Gastroesophageal sphincter (tissue), 4 donors: ENCODE measurements around the gene CELSR3. TPM values are rescaled to one million over a fixed set of nuclear protein-coding genes. Genes with fewer than 3 reads are reported as not detected.

ENCODE experiments used
- ATAC-seq: fragments of 150-250 bp; one replicate; pipeline ENCODE4 v1.9.1; 2016; ENCODE audit warnings: mild to moderate bottlenecking, moderate library complexity
- H3K27ac ChIP-seq, 4 donors: fragments of 200-600 bp; sonication (generic) in 3 of 4; 1 replicate in 3 of 4; 2 replicates in 1 of 4; pipeline ENCODE4 v1.5.1; 2016 to 2019
- H3K27me3 ChIP-seq: fragments of 200-600 bp; sonication (generic); one replicate; pipeline ENCODE4 v1.5.1; 2019
- H3K36me3 ChIP-seq, 2 donors: fragments of 200-600 bp; sonication (generic); one replicate each; pipeline ENCODE4 v1.5.1; 2019; ENCODE audit warnings: control low read depth in 1 of 2
- H3K4me1 ChIP-seq, 3 donors: fragments of 200-600 bp; sonication (generic); 1 replicate in 2 of 3; 2 replicates in 1 of 3; pipeline ENCODE4 v1.5.1; 2016 to 2019; ENCODE audit warnings: control low read depth in 2 of 3
- H3K4me3 ChIP-seq, 2 donors: fragments of 200-600 bp; sonication (generic); one replicate each; pipeline ENCODE4 v1.5.1; 2019; ENCODE audit warnings: mild to moderate bottlenecking in 1 of 2, moderate library complexity in 1 of 2
- H3K9me3 ChIP-seq, 3 donors: fragments of 200-600 bp; sonication (generic); one replicate each; pipeline ENCODE4 v1.5.1; 2017 to 2019; ENCODE audit warnings: control low read depth in 2 of 3
- EP300 ChIP-seq: sonication (generic); formaldehyde crosslinking; IDR thresholded peaks from one replicate; pipeline ENCODE4 v1.6.1; 2017; ENCODE audit warnings: antibody characterized with exemption, mild to moderate bottlenecking
- POLR2A ChIP-seq, 2 donors: fragments of 450-650 bp; IDR thresholded peaks; one replicate each; pipeline ENCODE4 v1.6.1; 2017; ENCODE audit warnings: antibody characterized with exemption in 2 of 2, mild to moderate bottlenecking in 2 of 2, moderate library complexity in 1 of 2
- POLR2AphosphoS5 ChIP-seq: sonication (generic); formaldehyde crosslinking; IDR thresholded peaks from one replicate; pipeline ENCODE4 v1.6.1; 2017; ENCODE audit warnings: antibody characterized with exemption
- WGBS, 2 donors: methylation state at CpG; one replicate each; pipeline ENCODE4 v1.1.5; 2018; ENCODE audit warnings: low coverage in 1 of 2; 5-methylcytosine and 5-hydroxymethylcytosine counted together
- small RNA-seq, 4 donors: library from RNA; depleted of rRNA; stranded (forward); fragments of <200 nt; gene quantifications; one replicate each; pipeline ENCODE3, GENCODE V24; 2016
- total RNA-seq, 4 donors: library from RNA; depleted of rRNA; stranded (reverse); fragments of >200 nt; gene quantifications; one replicate each; pipeline ENCODE4 v1.1.0, GENCODE V29; 2016
- TF ChIP-seq, protein P1 (sequence below), 4 experiments: fragments of 200-600 bp in 2 of 4; fragments of 450-650 bp in 2 of 4; sonication (generic) in 1 of 4; IDR thresholded peaks; one replicate each; pipeline ENCODE4 v1.5.1; 2017 to 2019; ENCODE audit warnings: antibody characterized with exemption in 4 of 4, mild to moderate bottlenecking in 2 of 4, moderate library complexity in 2 of 4

CELSR3 gene
- total RNA-seq, 4 donors from 2014 or later = 0.40 to 1.0 (median 0.66) TPM

DNA sequence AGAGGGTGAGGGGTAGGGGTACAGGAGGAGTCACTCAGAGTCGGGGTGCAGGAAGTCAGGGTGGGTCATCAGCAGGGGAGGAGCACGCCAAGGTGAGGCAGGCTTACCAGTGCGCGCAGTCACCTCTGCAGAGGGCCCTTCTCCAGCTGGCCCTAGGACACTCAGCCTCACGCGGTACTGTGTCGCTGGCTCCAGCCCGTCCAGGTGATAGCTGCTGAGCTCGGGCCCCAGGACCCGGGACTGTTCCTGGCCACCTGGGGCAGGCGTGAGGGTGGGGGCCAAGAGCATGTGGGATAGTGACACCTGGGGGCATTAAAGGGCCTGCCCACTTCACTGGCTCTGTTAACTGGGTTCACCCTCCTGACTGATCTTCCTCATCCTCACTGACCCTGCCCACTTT is 75.0 kb downstream of the CELSR3 start:
- Histone ChIP-seq H3K4me3 (no peak overlapping the region), H3K36me3 (no peaks in the 10 kb centered on the region), H3K27me3 (peaks cover 12% of the 10 kb centered on the region), H3K9me3 (no peaks in the 10 kb centered on the region), H3K4me1 (no peaks in the 10 kb centered on the region), H3K27ac (no peak overlapping the region)
- TF ChIP-seq EP300 (no peak), POLR2A (IDR thresholded peaks at IDR 0.05) (no peak), POLR2AphosphoS5 (no peak)
- TF ChIP-seq, protein P1, sequence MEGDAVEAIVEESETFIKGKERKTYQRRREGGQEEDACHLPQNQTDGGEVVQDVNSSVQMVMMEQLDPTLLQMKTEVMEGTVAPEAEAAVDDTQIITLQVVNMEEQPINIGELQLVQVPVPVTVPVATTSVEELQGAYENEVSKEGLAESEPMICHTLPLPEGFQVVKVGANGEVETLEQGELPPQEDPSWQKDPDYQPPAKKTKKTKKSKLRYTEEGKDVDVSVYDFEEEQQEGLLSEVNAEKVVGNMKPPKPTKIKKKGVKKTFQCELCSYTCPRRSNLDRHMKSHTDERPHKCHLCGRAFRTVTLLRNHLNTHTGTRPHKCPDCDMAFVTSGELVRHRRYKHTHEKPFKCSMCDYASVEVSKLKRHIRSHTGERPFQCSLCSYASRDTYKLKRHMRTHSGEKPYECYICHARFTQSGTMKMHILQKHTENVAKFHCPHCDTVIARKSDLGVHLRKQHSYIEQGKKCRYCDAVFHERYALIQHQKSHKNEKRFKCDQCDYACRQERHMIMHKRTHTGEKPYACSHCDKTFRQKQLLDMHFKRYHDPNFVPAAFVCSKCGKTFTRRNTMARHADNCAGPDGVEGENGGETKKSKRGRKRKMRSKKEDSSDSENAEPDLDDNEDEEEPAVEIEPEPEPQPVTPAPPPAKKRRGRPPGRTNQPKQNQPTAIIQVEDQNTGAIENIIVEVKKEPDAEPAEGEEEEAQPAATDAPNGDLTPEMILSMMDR (IDR thresholded peaks at IDR 0.05) = no peak
- WGBS, 2 donors = 60% methylated on average over 4 of the region's 11 CpGs; no CpG with 5 or more reads in 1 of the 2 donors
- ATAC-seq = no peak

Small RNAs within 50 kb of the gene (small RNA-seq; reads per million reads assigned to genes)
- 0 reads per million in 4 donors for gene AC141002.1

Other genes with a start within 250 kb of the CELSR3 start
- gene PLXNB1, start 232.8 kb downstream of the CELSR3 start, total RNA-seq = 100 to 1,000 TPM; 125 to 186 (median 147) TPM
- gene CCDC51, start 222.8 kb downstream of the CELSR3 start, total RNA-seq = 10 to 100 TPM; 10.2 to 32.6 (median 26.3) TPM
- gene TMA7, start 222.6 kb downstream of the CELSR3 start, total RNA-seq = 100 to 1,000 TPM; 200 to 329 (median 260) TPM
- 1 to 10 TPM; 3.0 to 6.8 (median 5.2) TPM for gene ATRIP, start 216.1 kb downstream of the CELSR3 start, total RNA-seq
- 100 to 1,000 TPM in 3 of 4 donors, 10 to 100 TPM in 1; 98.2 to 191 (median 122) TPM for gene SHISA5, start 158.7 kb downstream of the CELSR3 start, total RNA-seq
- 1 to 10 TPM; 1.8 to 2.9 (median 2.4) TPM for gene PFKFB4, start 106.1 kb downstream of the CELSR3 start, total RNA-seq
- under 1 TPM in 1 of 4 donors, not detected in 3; 0.19 TPM for gene UCN2, start 99.1 kb downstream of the CELSR3 start, total RNA-seq
- gene COL7A1, start 67.6 kb downstream of the CELSR3 start, total RNA-seq = 1 to 10 TPM; 1.7 to 3.9 (median 1.9) TPM
- gene UQCRC1, start 53.2 kb downstream of the CELSR3 start, total RNA-seq = 100 to 1,000 TPM; 195 to 346 (median 302) TPM
- gene TMEM89, start 41.1 kb downstream of the CELSR3 start, total RNA-seq = not detected
- 10 to 100 TPM in 2 of 4 donors, 1 to 10 TPM in 2; 7.4 to 21.8 (median 10.7) TPM for gene SLC26A6, start 27.4 kb downstream of the CELSR3 start, total RNA-seq
- gene NCKIPSD, start 23.0 kb upstream of the CELSR3 start, total RNA-seq = 10 to 100 TPM; 19.0 to 32.5 (median 21.1) TPM
- 10 to 100 TPM; 44.5 to 52.8 (median 48.1) TPM for gene IP6K2, start 54.3 kb upstream of the CELSR3 start, total RNA-seq
- gene PRKAR2A, start 185.0 kb upstream of the CELSR3 start, total RNA-seq = 10 to 100 TPM; 33.7 to 45.0 (median 44.0) TPM
- 10 to 100 TPM; 19.0 to 47.0 (median 23.9) TPM for gene SLC25A20, start 236.0 kb upstream of the CELSR3 start, total RNA-seq